Pancreas (tissue), 10 donors: Measurements from ENCODE around the gene ZNF550. TPM values are rescaled to one million over a fixed set of nuclear protein-coding genes. Genes with fewer than 3 reads are reported as not detected.
"Not testable (repeated sequence)": the region's sequence is repeated elsewhere in the genome, so short reads cannot be mapped to it uniquely, and the experiment has no call there.

ENCODE experiments used
- ATAC-seq, 4 donors: fragments of 200-7000 bp; cut with Tn5 transposase; one replicate each; pipeline versions ENCODE4 v1.8.0 to v1.9.1; 2020; ENCODE audit warnings: mild to moderate bottlenecking in 4 of 4, moderate library complexity in 4 of 4
- DNase-seq, 6 donors: peaks; one replicate each; pipeline ENCODE4 v3.0.0-alpha.2; 2020
- FAIRE-seq: peaks from 2 replicates; lab custom pipeline; 2012; peaks lifted over from hg19 to GRCh38; lab: Jason Lieb, UNC
- H3K27ac ChIP-seq, 4 donors: fragments of 200-600 bp; sonication (generic); 1 replicate in 3 of 4; 2 replicates in 1 of 4; pipeline versions ENCODE4 v1.5.0 to v1.8.0; 2020
- H3K27me3 ChIP-seq, 4 donors: fragments of 200-600 bp; one replicate each; pipeline ENCODE4 v1.8.0; 2021
- H3K36me3 ChIP-seq, 3 donors: fragments of 200-600 bp; sonication (generic) in 1 of 3; one replicate each; pipeline versions ENCODE4 v1.5.0 to v1.8.0; 2020 to 2021
- H3K4me1 ChIP-seq, 3 donors: fragments of 200-600 bp; one replicate each; pipeline ENCODE4 v1.8.0; 2021
- H3K4me3 ChIP-seq, 4 donors: fragments of 200-600 bp; sonication (generic) in 2 of 4; one replicate each; pipeline versions ENCODE4 v1.5.0 to v1.8.0; 2020 to 2021
- H3K9me3 ChIP-seq, 4 donors: fragments of 200-600 bp; one replicate each; pipeline ENCODE4 v1.8.0; 2021
- WGBS, 2 donors: extraction: QIAGEN DNeasy Blood & Tissue Kit; methylation state at CpG; one replicate each; pipeline ENCODE4 v1.1.7; 2013; 5-methylcytosine and 5-hydroxymethylcytosine counted together
- intact Hi-C, 3 donors: fragments of 100-400 bp; cut with DNase I; formaldehyde crosslinking; loops; one replicate each; pipeline versions ENCODE4 v1.11.1 to v1.14.2; 2022
- polyA plus RNA-seq, 2 donors: library from polyadenylated mRNA; stranded (reverse); fragments of 200-250 nt; gene quantifications; one replicate each; pipeline ENCODE4 v1.2.3, GENCODE V29; 2013
- total RNA-seq, 6 donors: library from RNA; stranded (reverse); fragmentation: NEBNext Ultra II Directional in 4 of 6; extraction: Animal tissue kit (Norgen Biotek cat#: 25700) in 4 of 6; gene quantifications; one replicate each; pipeline versions ENCODE4 v1.2.1 to v1.2.4, GENCODE V29; 2021 to 2023
- TF ChIP-seq, protein P1 (sequence below), 4 donors: fragments of 200-600 bp; sonication (generic) in 3 of 4; IDR thresholded peaks; one replicate each; pipeline versions ENCODE4 v1.5.0 to v1.8.0; 2021; ENCODE audit warnings: antibody characterized with exemption in 4 of 4
- donor health status: healthy with polysubstance abuse.
- donor health status: DM: no; HTN: no; CAD: no; lungs with moderate emphysema.
- donor health status: DM: no; HTN: no; CAD: no.
- donor health status: control.
- donor health status: control.
- donor health status: Bipolar disorder and iron deficiency.
- donor health status: DM: yes; HTN: yes; CAD: no.
- donor health status: DM: no; HTN: no; CAD: no.
- donor health status: DM: no; HTN: no; CAD: no.
- donor health status: DM: yes; HTN: yes; CAD: no.

ZNF550 gene
- total and polyA plus RNA-seq, 8 donors = 2.1 to 6.8 (median 3.3) TPM

DNA sequence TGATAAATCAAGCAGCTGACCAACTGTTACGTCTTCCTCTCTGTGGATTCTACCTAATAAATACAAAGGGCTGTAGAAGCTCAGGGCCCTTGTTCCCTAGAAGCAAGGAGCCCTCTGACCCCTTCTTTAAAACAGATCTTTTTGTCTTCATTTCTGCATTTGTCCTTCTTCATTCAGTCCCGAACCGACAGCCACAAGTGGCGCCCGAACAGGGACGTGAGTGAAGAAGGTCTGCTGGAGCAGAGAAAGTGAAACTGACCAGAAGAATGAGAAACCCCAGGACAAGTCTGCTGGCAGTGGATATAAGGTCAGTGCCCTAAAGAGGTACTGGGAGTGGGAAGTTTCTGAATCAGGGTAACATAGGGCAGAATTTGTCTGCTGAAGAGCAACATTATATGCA is 46.8 kb downstream of the ZNF550 start:
- DNase-seq (no peak), FAIRE-seq (no peak), ATAC-seq (no peak)
- 88 to 96% methylated on average over 6 of the region's 6 CpGs for WGBS, 2 donors
- Histone ChIP-seq H3K27ac (no peak overlapping the region), H3K27me3 (no peaks in the 10 kb centered on the region), H3K4me3 (no peak overlapping the region), H3K4me1 (no peaks in the 10 kb centered on the region), H3K36me3 (no peaks in the 10 kb centered on the region), H3K9me3 (no peaks in the 10 kb centered on the region)
- intact Hi-C loops = no loop called here
- TF ChIP-seq, protein P1, sequence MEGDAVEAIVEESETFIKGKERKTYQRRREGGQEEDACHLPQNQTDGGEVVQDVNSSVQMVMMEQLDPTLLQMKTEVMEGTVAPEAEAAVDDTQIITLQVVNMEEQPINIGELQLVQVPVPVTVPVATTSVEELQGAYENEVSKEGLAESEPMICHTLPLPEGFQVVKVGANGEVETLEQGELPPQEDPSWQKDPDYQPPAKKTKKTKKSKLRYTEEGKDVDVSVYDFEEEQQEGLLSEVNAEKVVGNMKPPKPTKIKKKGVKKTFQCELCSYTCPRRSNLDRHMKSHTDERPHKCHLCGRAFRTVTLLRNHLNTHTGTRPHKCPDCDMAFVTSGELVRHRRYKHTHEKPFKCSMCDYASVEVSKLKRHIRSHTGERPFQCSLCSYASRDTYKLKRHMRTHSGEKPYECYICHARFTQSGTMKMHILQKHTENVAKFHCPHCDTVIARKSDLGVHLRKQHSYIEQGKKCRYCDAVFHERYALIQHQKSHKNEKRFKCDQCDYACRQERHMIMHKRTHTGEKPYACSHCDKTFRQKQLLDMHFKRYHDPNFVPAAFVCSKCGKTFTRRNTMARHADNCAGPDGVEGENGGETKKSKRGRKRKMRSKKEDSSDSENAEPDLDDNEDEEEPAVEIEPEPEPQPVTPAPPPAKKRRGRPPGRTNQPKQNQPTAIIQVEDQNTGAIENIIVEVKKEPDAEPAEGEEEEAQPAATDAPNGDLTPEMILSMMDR (IDR thresholded peaks at IDR 0.05) = no peak

DNA sequence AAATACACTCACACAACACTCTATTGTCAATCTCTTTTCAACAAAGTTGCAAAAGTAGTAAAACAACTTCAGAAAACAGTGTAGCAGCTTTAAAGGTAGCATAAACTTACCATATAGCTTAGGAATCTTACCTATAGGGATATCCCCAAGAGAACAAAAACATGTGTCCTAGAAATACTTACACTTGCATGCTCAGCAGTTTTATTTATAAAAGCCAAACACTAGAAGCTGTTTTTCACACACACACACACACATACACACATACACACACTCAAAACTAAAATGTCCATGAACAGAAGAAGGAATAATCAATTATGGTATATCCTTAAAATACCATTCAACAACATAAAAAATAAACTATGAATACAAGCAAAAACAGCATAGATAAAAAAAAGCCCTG is 48.2 kb downstream of the ZNF550 start:
- intact Hi-C loops = no loop called here
- DNase-seq (no peak), ATAC-seq (no peak), FAIRE-seq (no peak)
- Histone ChIP-seq H3K27me3 (no peaks in the 10 kb centered on the region), H3K4me1 (no peaks in the 10 kb centered on the region), H3K27ac (no peak overlapping the region), H3K9me3 (no peaks in the 10 kb centered on the region), H3K4me3 (no peak overlapping the region), H3K36me3 (peaks cover 0 to 11% (median 4%) of the 10 kb centered on the region in 3 donors)
- TF ChIP-seq, protein P1 (IDR thresholded peaks at IDR 0.05) = no peak

DNA sequence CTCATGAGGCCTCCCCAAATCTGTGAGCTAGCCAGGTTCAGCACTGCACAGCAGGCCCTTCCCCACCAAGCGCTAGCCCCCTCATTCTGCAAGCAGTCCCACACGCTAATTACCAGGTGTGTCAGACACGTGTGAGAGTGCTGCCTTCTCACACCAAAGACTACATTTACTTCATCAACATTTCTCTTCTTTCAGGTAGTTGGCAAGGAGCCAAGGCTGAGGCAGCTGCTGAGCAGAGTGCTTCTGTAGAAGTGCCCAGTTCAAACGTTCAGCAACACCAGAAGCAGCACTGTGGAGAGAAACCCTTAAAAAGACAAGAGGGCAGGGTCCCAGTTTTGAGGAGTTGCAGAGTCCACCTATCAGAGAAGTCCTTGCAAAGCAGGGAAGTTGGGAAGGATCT is 53.5 kb downstream of the ZNF550 start:
- ATAC-seq (no peak), DNase-seq (no peak), FAIRE-seq (no peak)
- H3K9me3 ChIP-seq = no peaks in the 10 kb centered on the region
- H3K27ac ChIP-seq = no peak overlapping the region
- H3K27me3 ChIP-seq = no peaks in the 10 kb centered on the region
- WGBS, 2 donors = 65 to 89% methylated on average over 4 of the region's 4 CpGs
- H3K4me1 ChIP-seq = no peaks in the 10 kb centered on the region
- peaks cover 4 to 25% (median 17%) of the 10 kb centered on the region in 3 donors for H3K36me3 ChIP-seq
- intact Hi-C loops = no loop called here
- no peak overlapping the region for H3K4me3 ChIP-seq
- TF ChIP-seq, protein P1 (IDR thresholded peaks at IDR 0.05) = no peak

DNA sequence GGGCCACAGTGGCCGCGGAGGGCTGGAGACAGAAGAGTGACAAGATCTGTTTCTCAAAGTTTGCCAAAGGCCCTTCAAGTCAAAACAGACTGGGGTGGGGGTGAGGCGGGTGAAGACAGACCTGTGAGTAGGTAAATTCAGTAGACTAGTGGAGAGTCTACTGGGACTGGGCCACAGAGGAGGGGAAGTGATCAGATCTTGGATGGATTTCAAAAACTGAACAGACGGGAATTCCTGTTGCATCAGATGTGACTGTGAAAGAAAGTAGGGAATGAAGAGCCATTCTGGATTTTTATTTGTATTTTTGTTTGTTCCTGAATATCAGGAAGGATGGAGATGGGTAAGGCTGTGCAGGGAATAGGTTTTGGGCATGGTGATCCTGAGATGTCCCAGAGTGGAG is 59.3 kb downstream of the ZNF550 start:
- intact Hi-C loops, H3K27me3 ChIP-seq, DNase-seq, FAIRE-seq, H3K9me3 ChIP-seq, H3K4me1 ChIP-seq, H3K27ac ChIP-seq, H3K36me3 ChIP-seq: not testable (repeated sequence)
- peak; percentile 7 to 51 (median 18) for ATAC-seq
- peak overlapping the region in 2 of 4 donors; percentile 49 to 58 for H3K4me3 ChIP-seq
- 3 to 4% methylated on average over 1 of the region's 4 CpGs for WGBS, 2 donors

DNA sequence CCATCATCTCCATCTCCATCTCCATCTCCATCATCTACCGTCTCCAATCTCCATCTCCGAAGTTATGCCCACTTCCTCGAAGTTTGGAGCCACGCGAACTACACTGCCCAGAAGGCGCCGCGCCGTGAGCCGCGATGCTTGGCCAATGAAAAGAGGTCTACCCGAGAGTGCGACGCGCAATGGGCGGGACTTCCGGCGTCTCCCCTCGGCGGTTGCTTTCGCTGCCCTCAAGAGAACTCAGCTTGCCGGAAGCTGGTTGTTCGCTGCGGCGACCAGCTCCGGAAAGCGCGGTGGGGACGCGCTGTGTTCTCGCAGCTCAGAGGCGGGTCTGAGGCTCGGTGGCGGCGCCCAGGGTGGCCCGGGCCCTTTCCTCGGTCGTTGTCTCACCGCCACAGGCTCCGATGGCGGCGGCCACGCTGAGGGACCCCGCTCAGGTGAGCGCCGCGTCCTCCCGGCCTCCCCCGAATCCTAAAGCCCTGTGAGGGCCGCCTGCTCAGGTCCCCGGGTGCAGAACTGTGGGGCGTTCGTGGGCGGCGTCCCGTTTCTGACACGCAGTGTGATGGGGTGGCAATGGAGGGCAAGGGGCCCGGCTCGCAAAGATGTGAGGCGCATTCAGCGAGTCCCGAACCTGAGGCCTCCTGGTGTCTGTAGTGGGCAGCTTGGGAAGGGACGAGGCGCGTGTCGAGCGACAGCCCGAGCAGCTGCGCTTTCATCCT is 59.8 kb downstream of the ZNF550 start, which contains the start of gene ZNF773:
Gene ZNF773, plus strand, starts transcription at position 259 of the 716 bp plus-strand sequence. Its CDS starts 143 bp downstream, at position 402.
- intact Hi-C loops, H3K4me1 ChIP-seq, H3K27me3 ChIP-seq, H3K36me3 ChIP-seq, H3K9me3 ChIP-seq, FAIRE-seq: not testable (repeated sequence)
- Histone ChIP-seq H3K4me3 (peak within 1 kb of the TSS; percentile 49 to 74 (median 66)), H3K27ac (peak within 1 kb of the TSS in 3 of 4 donors; percentile 40 to 65 (median 54))
- DNase-seq = peak; percentile 89 to 95 (median 93)
- peak; percentile 100 for ATAC-seq
- WGBS, 2 donors = 0 to 1% methylated on average over 59 to 60 of the region's 69 CpGs

DNA sequence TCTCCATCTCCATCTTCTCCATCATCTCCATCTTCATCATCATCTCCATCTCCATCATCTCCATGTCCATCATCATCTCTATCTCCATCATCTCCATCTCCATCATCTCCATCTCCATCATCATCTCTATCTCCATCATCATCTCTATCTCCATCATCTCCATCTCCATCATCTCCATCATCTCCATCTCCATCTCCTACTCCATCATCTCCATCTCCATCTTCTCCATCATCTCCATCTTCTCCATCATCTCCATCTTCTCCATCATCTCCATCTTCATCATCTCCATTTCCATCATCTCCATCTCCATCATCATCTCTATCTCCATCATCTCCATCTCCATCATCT is 60.4 kb downstream of the ZNF550 start:
- H3K36me3 ChIP-seq, FAIRE-seq, H3K9me3 ChIP-seq, H3K4me1 ChIP-seq, intact Hi-C loops, H3K4me3 ChIP-seq, H3K27ac ChIP-seq, ATAC-seq, H3K27me3 ChIP-seq, DNase-seq: not testable (repeated sequence)

DNA sequence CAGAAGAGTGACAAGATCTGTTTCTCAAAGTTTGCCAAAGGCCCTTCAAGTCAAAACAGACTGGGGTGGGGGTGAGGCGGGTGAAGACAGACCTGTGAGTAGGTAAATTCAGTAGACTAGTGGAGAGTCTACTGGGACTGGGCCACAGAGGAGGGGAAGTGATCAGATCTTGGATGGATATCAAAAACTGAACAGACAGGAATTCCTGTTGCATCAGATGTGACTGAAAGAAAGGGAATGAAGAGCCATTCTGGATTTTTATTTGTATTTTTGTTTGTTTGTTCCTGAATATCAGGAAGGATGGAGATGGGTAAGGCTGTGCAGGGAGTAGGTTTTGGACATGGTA is 71.4 kb downstream of the ZNF550 start:
- WGBS, 2 donors = no CpG with 5 or more reads among the region's 1 CpG
- ATAC-seq = peak in 3 of 4 donors; percentile 3 to 47 (median 20)
- H3K27me3 ChIP-seq, DNase-seq, H3K4me1 ChIP-seq, FAIRE-seq, H3K27ac ChIP-seq, H3K9me3 ChIP-seq, intact Hi-C loops: not testable (repeated sequence)
- Histone ChIP-seq H3K4me3 (peak overlapping the region in 1 of 4 donors; percentile 18), H3K36me3 (peaks cover 0 to 12% (median 8%) of the 10 kb centered on the region in 3 donors)

DNA sequence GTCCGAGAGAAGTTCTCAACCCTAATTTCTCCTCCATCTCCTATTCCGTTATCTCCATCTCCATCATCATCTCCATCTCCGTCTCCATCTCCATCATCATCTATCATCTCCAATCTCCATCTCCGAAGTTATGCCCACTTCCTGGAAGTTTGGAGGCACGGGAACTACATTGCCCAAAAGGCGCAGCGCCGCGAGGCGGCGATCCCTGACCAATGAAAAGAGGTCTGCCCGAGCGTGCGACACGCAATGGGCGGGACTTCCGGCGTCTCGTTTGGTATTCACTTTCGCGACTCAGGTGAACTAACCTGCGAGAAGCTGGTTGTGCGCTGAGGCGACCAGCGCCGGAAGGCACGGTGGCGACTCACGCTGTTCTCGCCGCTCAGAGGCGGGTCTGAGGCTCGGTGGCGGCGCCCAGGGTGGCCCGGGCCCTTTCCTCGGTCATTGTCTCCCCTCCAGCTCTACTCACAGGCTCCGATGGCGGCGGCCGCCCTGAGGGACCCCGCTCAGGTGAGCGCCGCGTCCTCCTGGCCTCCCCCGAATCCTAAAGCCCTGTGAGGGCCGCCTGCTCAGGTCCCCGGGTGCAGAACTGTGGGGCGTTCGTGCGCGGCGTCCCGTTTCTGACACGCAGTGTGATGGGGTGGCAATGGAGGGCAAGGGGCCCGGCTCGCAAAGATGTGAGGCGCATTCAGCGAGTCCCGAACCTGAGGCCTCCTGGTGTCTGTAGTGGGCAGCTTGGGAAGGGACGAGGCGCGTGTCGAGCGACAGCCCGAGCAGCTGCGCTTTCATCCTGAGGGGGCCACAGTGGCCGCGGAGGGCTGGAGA is 72.0 kb downstream of the ZNF550 start, which contains the start of gene ZNF419:
Gene ZNF419, plus strand, starts transcription at position 274 of the 822 bp plus-strand sequence. Its CDS starts 201 bp downstream, at position 475.
- H3K9me3 ChIP-seq, H3K4me1 ChIP-seq, H3K27me3 ChIP-seq, H3K36me3 ChIP-seq, intact Hi-C loops: not testable (repeated sequence)
- peak; percentile 66 for FAIRE-seq
- peak; percentile 91 to 97 (median 94) for DNase-seq
- Histone ChIP-seq H3K4me3 (peak within 1 kb of the TSS; percentile 62 to 96 (median 85)), H3K27ac (peak within 1 kb of the TSS; percentile 29 to 69 (median 57))
- peak; percentile 99 to 100 (median 100) for ATAC-seq
- WGBS, 2 donors = 1% methylated on average over 54 to 58 of the region's 69 CpGs
